VCaP (cell line): ENCODE measurements around the gene EFS.
"Not testable (repeated sequence)": the region's sequence is repeated elsewhere in the genome, so short reads cannot be mapped to it uniquely, and the experiment has no call there.

Experiments used
- H3K27ac ChIP-seq: fragments of 450-650 bp; 2 replicates; pipeline ENCODE4 v1.5.1; 2017
- TF ChIP-seq, protein P1 (sequence below): fragments of 450-650 bp; conservative IDR thresholded peaks from 2 replicates; pipeline ENCODE4 v1.5.1; 2017; ENCODE audit warnings: mild to moderate bottlenecking, moderate library complexity

EFS gene

GRCh38 chr14:23345987-23346692 is 18.8 kb downstream of the EFS start:
- TF ChIP-seq, protein P1, sequence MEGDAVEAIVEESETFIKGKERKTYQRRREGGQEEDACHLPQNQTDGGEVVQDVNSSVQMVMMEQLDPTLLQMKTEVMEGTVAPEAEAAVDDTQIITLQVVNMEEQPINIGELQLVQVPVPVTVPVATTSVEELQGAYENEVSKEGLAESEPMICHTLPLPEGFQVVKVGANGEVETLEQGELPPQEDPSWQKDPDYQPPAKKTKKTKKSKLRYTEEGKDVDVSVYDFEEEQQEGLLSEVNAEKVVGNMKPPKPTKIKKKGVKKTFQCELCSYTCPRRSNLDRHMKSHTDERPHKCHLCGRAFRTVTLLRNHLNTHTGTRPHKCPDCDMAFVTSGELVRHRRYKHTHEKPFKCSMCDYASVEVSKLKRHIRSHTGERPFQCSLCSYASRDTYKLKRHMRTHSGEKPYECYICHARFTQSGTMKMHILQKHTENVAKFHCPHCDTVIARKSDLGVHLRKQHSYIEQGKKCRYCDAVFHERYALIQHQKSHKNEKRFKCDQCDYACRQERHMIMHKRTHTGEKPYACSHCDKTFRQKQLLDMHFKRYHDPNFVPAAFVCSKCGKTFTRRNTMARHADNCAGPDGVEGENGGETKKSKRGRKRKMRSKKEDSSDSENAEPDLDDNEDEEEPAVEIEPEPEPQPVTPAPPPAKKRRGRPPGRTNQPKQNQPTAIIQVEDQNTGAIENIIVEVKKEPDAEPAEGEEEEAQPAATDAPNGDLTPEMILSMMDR = no peak
- H3K27ac ChIP-seq = no peak overlapping the region

GRCh38 chr14:23344481-23344880 is 20.5 kb downstream of the EFS start:
- H3K27ac ChIP-seq = no peak overlapping the region
- TF ChIP-seq, protein P1 = no peak

- H3K27ac ChIP-seq = no peak overlapping the region
- TF ChIP-seq, protein P1 = no peak
Observed at GRCh38 chr14:23339506-23340268, 25.3 kb downstream of the EFS start.

DNA sequence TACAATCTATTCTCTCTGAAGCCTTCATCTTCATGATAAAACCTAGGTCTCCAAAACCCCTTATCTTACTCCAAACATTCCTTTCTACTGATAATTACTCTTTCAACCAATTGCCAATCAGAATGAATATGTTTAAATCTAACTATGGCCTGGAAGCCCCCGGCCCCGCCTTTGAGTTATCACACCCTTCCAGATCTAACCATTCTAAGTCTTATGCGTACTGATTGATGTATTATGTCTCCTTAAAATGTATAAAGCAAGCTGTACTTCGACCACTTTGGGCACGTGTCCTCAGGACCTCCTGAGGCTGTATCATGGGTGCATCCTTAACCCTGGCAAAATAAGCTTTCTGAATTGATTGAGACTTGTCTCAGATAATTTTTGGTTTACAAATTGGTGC is 29.3 kb downstream of the EFS start:
- H3K27ac ChIP-seq = no peak overlapping the region
- TF ChIP-seq, protein P1 = no peak

DNA sequence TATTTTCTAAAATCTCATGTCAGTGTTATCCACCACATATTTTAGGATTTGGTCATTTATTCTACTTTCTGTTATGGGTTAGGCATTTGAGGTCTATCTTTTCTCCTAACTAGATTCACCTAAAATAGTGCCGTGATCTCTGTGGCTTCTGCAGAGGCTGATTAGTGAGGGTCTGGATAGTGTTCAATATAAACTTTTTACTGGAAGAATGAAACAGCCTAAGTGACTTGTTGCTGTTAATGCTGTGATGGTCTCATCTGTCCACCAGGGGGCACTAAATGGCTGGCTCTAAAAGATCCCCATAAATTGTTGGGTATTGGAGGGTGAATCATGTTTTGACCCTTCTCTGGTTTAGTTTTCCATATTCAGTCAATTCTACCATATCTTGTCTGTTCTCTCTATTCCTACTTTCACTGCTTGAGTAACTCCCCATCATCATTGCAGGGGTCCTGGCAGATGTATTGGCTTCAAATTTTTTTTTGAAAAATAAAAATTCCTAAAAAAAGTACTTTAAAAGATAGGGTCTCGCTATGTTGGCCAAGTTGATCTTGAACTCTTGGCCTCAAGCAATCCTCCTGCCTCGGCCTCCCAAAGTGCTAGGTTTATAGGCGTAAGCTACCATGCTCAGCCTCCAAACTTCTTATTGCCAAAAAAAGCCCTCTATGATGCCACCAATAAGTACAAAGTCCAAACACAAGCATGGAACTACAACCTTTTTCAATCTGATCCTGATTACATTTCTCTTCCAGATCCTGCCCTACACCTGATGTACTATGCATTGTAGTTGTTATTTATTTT is 36.8 kb downstream of the EFS start:
- H3K27ac ChIP-seq = peak overlapping the region; percentile 59
- TF ChIP-seq, protein P1 = peak; percentile 86

DNA sequence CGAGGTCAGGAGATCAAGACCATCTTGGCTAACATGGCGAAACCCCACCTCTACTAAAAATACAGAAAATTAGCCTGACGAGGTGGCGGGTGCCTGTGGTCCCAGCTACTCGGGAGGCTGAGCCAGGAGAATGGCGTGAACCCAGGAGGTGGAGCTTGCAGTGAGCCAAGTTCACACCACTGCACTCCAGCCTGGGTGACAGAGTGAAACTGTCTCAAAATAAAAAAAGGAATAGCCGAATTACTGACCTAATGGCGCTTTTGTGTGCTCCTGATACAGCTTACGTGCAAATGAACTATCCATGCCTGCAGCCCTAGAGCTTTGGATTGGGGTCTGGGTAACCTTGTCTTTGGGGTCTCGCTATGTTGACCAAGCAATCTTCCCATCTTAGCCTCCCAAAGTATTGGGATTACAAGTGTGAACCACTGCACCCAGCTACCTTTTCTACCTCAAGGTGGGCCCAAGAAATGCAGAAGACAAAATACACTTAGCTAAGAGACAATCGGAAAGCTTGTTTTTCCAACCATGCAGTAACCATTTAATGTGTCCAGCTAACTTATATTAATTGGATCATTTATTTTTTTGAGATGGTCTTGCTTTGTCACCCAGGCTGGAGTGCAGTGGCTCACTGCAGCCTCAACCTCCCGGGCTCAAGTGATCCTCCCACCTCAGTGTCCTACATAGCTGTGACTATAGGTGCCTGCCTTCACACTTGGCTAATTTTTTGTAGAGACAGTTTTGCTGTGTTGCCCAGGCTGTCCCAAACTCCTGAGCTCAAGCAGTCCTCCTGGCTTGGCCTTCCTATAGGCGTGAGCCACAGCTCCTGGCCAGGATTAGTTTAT is 38.3 kb downstream of the EFS start:
- no peak overlapping the region for H3K27ac ChIP-seq
- TF ChIP-seq, protein P1 = no peak

DNA sequence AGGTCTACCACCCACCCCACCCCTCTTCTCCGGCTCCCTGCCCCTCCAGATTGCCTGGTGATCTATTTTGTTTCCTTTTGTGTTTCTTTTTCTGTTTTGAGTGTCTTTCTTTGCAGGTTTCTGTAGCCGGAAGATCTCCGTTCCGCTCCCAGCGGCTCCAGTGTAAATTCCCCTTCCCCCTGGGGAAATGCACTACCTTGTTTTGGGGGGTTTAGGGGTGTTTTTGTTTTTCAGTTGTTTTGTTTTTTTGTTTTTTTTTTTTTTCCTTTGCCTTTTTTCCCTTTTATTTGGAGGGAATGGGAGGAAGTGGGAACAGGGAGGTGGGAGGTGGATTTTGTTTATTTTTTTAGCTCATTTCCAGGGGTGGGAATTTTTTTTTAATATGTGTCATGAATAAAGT is 39.2 kb downstream of the EFS start:
- not testable (repeated sequence) for H3K27ac ChIP-seq
